Small intestine (tissue), 7 donors: ENCODE data around the gene MACF1. TPM values are rescaled to one million over a fixed set of nuclear protein-coding genes. Genes with fewer than 3 reads are reported as not detected.

Source experiments
- DNase-seq, 2 donors: peaks; one replicate each; pipeline versions ENCODE4 v3.0.0 to v3.0.0-alpha.2; 2013
- FAIRE-seq: peaks from 2 replicates; lab custom pipeline; 2012; peaks lifted over from hg19 to GRCh38; lab: Jason Lieb, UNC
- H3K27ac ChIP-seq, 3 donors: one replicate each; pipeline ENCODE4 v1.5.1; 2013; ENCODE audit warnings: low read length in 2 of 3, mild to moderate bottlenecking in 2 of 3, control low read depth in 1 of 3, inconsistent platforms in 1 of 3, low read depth in 1 of 3, moderate library complexity in 1 of 3
- H3K27me3 ChIP-seq, 3 donors: one replicate each; pipeline ENCODE4 v1.6.1; 2013; ENCODE audit warnings: low read length in 3 of 3, inconsistent platforms in 1 of 3; ENCODE audit not compliant: control insufficient read depth in 3 of 3, insufficient read depth in 3 of 3
- H3K36me3 ChIP-seq, 3 donors: one replicate each; pipeline ENCODE4 v1.6.1; 2013; ENCODE audit warnings: low read length in 3 of 3, inconsistent platforms in 1 of 3, low read depth in 1 of 3, mild to moderate bottlenecking in 1 of 3, moderate library complexity in 1 of 3; ENCODE audit not compliant: control insufficient read depth in 3 of 3, insufficient read depth in 2 of 3
- H3K4me1 ChIP-seq, 3 donors: one replicate each; pipeline ENCODE4 v1.6.1; 2013; ENCODE audit warnings: low read length in 2 of 3, inconsistent platforms in 1 of 3, low read depth in 1 of 3, mild to moderate bottlenecking in 1 of 3, moderate library complexity in 1 of 3; ENCODE audit not compliant: control insufficient read depth in 3 of 3, insufficient read depth in 2 of 3
- H3K4me3 ChIP-seq, 3 donors: one replicate each; pipeline ENCODE4 v1.5.1; 2013; ENCODE audit warnings: low read length in 3 of 3, control low read depth in 1 of 3, inconsistent platforms in 1 of 3, low read depth in 1 of 3, mild to moderate bottlenecking in 1 of 3, moderate library complexity in 1 of 3
- H3K9me3 ChIP-seq, 2 donors: one replicate each; pipeline ENCODE4 v1.6.1; 2013; ENCODE audit warnings: low read depth in 1 of 2, low read length in 1 of 2; ENCODE audit not compliant: control insufficient read depth in 2 of 2, insufficient read depth in 1 of 2
- WGBS, 3 donors: extraction: QIAGEN DNeasy Blood & Tissue Kit; methylation state at CpG; one replicate each; pipeline ENCODE4 v1.1.7; 2013; 5-methylcytosine and 5-hydroxymethylcytosine counted together
- polyA plus RNA-seq, 4 donors: library from polyadenylated mRNA; stranded (reverse) in 3 of 4; unstranded in 1 of 4; fragments of 200-250 nt in 3 of 4; fragments of 120-200 nt in 1 of 4; gene quantifications; one replicate each; pipeline versions ENCODE4 v1.2.1 to v1.2.3, GENCODE V29; 2013
- donor health status: healthy with polysubstance abuse.
- donor health status: control.
- donor health status: control.
- donor health status: Bipolar disorder and iron deficiency.
- donor health status: healthy.

Gene MACF1
- polyA plus RNA-seq, 4 donors = 18.1 to 64.8 (median 34.6) TPM

DNA sequence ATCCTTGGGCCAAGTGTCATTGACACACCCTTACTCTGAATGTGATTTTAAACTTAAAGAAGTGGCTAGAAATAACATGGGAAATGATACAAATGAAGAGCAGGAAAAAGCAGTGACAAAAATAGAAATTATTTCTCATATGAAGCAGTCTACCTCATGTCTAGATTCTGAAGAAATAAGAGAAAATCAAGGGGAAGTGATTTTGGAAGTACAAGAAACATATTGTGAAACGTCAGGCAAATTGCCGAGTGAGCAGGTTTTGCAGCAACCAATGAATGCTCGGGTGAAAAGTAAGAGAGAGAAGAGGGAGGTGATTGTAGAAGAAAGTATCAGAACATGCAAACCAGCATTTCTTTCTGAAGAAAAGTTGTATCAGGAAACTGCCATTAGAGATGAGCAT is 130.7 kb downstream of the MACF1 start:
- WGBS, 3 donors = 73 to 84% (median 75%) methylated on average over 3 of the region's 3 CpGs
- DNase-seq (peak in 1 of 2 donors; percentile 17), FAIRE-seq (no peak)
- Histone ChIP-seq H3K4me3 (no peak overlapping the region), H3K27ac (no peak overlapping the region), H3K4me1 (peaks cover 0 to 6% (median 0%) of the 10 kb centered on the region in 3 donors), H3K36me3 (peaks cover 17 to 27% (median 18%) of the 10 kb centered on the region in 3 donors), H3K27me3 (no peaks in the 10 kb centered on the region), H3K9me3 (no peaks in the 10 kb centered on the region)

DNA sequence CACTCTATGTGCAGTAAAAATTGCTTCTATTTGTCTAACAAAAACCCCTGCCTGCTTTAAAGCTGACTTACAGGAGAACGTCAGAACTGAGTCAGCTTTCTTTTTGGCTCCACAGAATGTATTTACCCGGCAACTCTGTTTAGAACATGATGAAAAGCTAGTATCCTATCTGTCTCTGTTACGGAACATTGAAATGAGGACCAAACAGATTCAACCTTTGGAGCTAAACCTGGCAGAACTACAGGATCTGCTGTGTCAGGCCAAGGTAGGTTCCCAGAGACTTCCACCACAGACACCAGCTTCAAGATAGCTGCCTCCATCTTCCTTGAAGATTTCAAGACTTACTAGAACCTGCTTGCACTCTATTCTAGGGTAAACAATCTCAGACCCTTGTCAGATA is 132.6 kb downstream of the MACF1 start:
- FAIRE-seq (no peak), DNase-seq (no peak)
- H3K4me1 ChIP-seq = peaks cover 0 to 6% (median 0%) of the 10 kb centered on the region in 3 donors
- no peaks in the 10 kb centered on the region for H3K27me3 ChIP-seq
- no peak overlapping the region for H3K4me3 ChIP-seq
- H3K36me3 ChIP-seq = peaks cover 20 to 26% (median 21%) of the 10 kb centered on the region in 3 donors
- WGBS, 3 donors = 87 to 95% (median 94%) methylated on average over 3 of the region's 3 CpGs
- no peak overlapping the region for H3K27ac ChIP-seq
- H3K9me3 ChIP-seq = no peaks in the 10 kb centered on the region

DNA sequence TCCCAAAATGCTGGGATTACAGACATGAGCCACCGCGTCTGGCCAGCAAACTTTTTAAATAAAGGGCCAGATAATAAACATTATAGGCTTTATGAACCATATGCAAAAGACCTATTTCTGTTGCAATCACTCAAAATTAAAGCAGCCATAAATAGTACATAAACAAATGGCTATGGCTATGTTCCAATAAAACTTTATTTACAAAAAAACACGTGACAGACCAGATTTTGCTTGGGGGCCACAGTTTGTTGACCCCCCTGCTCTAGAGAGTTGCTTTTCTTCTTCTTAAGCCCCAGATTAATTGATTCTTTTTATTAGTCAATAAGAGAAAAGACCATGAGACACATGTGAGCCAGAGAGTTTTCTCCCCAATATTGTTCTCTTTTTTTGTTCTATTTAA is 138.3 kb downstream of the MACF1 start:
- Histone ChIP-seq H3K9me3 (no peaks in the 10 kb centered on the region), H3K27me3 (no peaks in the 10 kb centered on the region), H3K4me1 (peaks cover 0 to 7% (median 0%) of the 10 kb centered on the region in 3 donors), H3K36me3 (peaks cover 14 to 24% (median 22%) of the 10 kb centered on the region in 3 donors), H3K4me3 (no peak overlapping the region), H3K27ac (no peak overlapping the region)
- FAIRE-seq (no peak), DNase-seq (no peak)
- 83 to 91% (median 86%) methylated on average over 3 of the region's 3 CpGs for WGBS, 3 donors

DNA sequence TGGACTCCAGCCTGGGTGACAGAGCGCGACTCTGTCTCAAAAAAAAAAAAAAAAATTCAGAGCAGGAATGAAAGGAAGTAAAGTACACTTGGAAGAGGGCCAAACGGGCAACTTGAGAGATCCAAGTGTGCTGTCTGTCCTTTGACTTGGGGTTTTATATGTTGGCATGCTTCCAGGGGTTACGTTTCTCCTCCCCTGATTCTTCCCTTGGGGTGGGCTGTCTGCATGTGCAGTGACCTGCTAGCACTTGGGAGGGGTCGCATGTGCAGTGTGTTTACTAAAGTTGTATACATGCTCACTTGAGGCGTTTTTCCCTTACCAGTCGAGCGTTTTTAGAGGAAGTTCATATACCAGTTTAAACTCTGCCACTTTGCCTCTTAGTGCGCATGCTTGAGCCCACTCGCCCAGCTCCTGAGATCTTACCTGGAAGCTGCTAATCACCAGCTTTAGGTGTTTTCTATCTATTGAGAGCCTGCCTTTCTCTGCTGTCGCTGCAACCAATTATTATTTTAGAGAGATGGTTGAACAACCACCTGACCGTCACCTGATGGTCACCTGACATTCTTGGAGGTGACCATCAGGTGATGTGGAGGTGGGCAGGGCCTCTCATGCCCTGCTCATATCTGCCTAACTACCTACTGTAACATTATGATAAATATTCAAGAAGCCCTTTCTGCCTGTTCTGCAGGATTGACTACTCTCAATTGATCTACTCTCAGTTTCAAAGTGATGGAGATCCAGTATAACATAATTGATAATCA is 140.1 kb downstream of the MACF1 start:
- WGBS, 3 donors = 20 to 47% (median 47%) methylated on average over 12 of the region's 12 CpGs
- Histone ChIP-seq H3K4me3 (peak overlapping the region in 2 of 3 donors; percentile 4 to 31), H3K9me3 (no peaks in the 10 kb centered on the region), H3K4me1 (peaks cover 0 to 7% (median 0%) of the 10 kb centered on the region in 3 donors), H3K27ac (peak overlapping the region in 2 of 3 donors; percentile 38 to 80), H3K36me3 (peaks cover 14 to 23% (median 16%) of the 10 kb centered on the region in 3 donors), H3K27me3 (no peaks in the 10 kb centered on the region)
- no peak for FAIRE-seq
- peak; percentile 84 to 87 for DNase-seq

DNA sequence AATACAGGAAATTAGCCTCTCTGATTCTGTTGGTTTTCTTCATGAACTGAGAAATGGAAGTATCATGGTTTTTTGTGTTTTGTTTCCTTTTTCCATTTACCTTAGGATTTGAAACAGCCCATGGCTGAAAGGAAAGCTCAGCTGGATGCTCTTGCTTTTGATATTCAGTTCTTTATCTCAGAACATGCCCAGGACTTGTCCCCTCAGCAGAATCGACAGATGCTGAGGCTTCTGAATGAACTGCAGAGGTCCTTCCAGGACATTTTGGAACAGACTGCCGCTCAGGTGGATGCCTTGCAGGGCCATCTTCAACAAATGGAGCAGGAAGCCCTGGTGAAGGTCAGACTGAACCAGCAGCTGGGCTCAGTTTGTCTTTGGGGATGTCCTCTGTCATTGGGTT is 142.4 kb downstream of the MACF1 start:
- no peak overlapping the region for H3K4me3 ChIP-seq
- DNase-seq = no peak
- no peaks in the 10 kb centered on the region for H3K27me3 ChIP-seq
- H3K4me1 ChIP-seq = peaks cover 0 to 7% (median 0%) of the 10 kb centered on the region in 3 donors
- H3K36me3 ChIP-seq = peaks cover 15 to 23% (median 17%) of the 10 kb centered on the region in 3 donors
- no peaks in the 10 kb centered on the region for H3K9me3 ChIP-seq
- no peak overlapping the region for H3K27ac ChIP-seq
- WGBS, 3 donors = 35 to 44% (median 41%) methylated on average over 2 of the region's 2 CpGs
- FAIRE-seq = no peak

DNA sequence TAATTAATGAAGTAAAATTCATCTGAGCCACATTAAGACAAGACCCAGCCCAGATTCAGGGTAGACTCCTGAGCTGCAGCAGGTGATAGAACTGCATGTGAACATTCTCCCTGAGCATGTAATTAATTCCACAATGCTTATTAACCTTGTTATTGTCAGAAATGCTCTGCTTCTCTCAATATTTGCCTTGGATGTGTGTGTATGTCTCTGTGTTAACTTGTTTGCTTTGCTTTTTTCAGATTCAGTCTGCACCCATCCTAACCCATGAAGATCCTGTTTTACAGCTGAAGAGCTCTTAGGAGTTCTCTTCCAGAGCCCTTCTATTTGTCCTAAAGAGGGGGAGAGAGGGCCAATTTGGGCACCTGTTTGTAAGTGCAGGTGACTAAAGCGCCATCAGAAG is 143.8 kb downstream of the MACF1 start:
- Histone ChIP-seq H3K9me3 (no peaks in the 10 kb centered on the region), H3K27me3 (no peaks in the 10 kb centered on the region), H3K4me3 (no peak overlapping the region), H3K4me1 (peaks cover 0 to 7% (median 0%) of the 10 kb centered on the region in 3 donors), H3K36me3 (peaks cover 15 to 30% (median 22%) of the 10 kb centered on the region in 3 donors), H3K27ac (no peak overlapping the region)
- FAIRE-seq = no peak
- WGBS, 3 donors = 89 to 100% (median 98%) methylated on average over 1 of the region's 1 CpG
- no peak for DNase-seq

DNA sequence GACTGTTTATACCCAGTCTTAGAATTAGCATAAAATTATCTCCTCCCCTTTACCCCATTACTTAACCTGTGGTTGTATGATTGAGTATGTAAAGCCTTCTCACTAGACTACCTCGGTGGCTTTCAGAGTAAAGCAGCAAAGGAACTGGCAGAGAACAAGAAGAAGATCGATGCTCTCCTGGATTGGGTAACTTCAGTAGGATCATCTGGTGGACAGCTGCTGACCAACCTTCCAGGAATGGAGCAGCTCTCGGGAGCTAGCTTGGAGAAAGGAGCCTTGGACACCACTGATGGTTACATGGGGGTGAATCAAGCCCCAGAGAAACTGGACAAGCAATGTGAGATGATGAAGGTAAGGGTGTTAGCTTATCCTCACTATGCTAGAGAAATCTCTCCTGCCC is 148.4 kb downstream of the MACF1 start:
- 91 to 98% (median 93%) methylated on average over 3 of the region's 3 CpGs for WGBS, 3 donors
- H3K36me3 ChIP-seq = peaks cover 19 to 38% (median 30%) of the 10 kb centered on the region in 3 donors

DNA sequence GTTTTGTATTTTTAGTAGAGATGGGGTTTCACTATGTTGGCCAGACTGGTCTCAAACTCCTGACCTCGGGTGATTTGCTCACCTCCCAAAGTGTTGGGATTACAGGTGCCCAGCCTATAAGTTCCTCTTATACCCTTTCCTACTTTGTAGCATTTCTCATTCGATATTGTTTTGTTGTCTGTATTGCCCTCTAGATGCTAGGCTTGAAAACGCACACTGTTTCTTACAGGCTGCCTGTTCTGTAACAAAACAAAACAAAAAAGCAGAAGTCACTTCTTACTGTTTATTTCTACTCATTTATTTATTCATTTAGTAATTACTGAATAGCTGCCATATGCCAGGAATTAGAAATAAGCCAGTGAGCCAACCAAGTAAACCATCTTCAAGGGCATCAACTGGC is 150.1 kb downstream of the MACF1 start:
- WGBS, 3 donors = 74 to 88% (median 77%) methylated on average over 3 of the region's 3 CpGs
- no peak for FAIRE-seq
- no peaks in the 10 kb centered on the region for H3K9me3 ChIP-seq
- H3K4me3 ChIP-seq = no peak overlapping the region
- no peak for DNase-seq
- peaks cover 18 to 44% (median 34%) of the 10 kb centered on the region in 3 donors for H3K36me3 ChIP-seq
- H3K4me1 ChIP-seq = no peaks in the 10 kb centered on the region
- no peaks in the 10 kb centered on the region for H3K27me3 ChIP-seq
- H3K27ac ChIP-seq = no peak overlapping the region

More for the DNA sequence above, 148.4 kb downstream of the MACF1 start:
- Histone ChIP-seq H3K27me3 (no peaks in the 10 kb centered on the region), H3K27ac (no peak overlapping the region), H3K4me3 (no peak overlapping the region), H3K4me1 (no peaks in the 10 kb centered on the region), H3K9me3 (no peaks in the 10 kb centered on the region)
- no peak for FAIRE-seq
- no peak for DNase-seq
